Middle frontal gyrus (tissue), 1 donor: ENCODE data around the gene WDR37.
"Not testable (repeated sequence)": the region's sequence is repeated elsewhere in the genome, so short reads cannot be mapped to it uniquely, and the experiment has no call there.

ENCODE experiments used
- DNase-seq: peaks from one replicate; pipeline ENCODE4 v3.0.0-alpha.2; 2015; ENCODE audit warnings: low spot score; ENCODE audit errors: extremely low spot score

WDR37 gene

GRCh38 chr10:1152386-1153250 is 96.4 kb downstream of the WDR37 start:
- no peak for DNase-seq

DNA sequence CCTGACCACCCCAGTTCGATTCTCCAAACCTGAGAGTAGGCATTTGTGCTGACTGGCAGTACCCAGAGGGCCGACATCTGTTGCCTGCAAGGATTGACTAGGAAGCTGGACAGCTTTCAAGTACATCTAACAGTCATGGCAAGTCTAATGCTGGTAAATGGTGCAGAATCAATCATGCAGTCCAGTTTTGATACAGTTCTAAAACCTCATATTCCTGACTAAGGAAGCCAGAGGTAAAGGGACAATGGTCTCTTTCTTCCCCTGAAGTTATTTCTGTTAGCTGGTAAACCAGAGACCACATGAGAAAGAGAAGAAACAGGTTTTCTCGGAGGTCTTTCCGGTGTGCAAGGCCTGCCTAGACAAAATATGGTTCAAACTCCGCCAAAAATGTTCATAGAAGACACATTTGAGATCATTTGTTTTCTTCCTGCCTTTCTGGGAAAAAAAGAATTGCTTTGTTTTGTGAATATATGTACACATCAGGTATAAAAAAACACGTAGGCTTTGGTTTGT is 97.1 kb downstream of the WDR37 start:
- DNase-seq: no peak

- DNase-seq: no peak
Measured at GRCh38 chr10:1153805-1154351, 97.7 kb downstream of the WDR37 start.

- no peak for DNase-seq
Measured at GRCh38 chr10:1154531-1155295, 98.5 kb downstream of the WDR37 start.

DNA sequence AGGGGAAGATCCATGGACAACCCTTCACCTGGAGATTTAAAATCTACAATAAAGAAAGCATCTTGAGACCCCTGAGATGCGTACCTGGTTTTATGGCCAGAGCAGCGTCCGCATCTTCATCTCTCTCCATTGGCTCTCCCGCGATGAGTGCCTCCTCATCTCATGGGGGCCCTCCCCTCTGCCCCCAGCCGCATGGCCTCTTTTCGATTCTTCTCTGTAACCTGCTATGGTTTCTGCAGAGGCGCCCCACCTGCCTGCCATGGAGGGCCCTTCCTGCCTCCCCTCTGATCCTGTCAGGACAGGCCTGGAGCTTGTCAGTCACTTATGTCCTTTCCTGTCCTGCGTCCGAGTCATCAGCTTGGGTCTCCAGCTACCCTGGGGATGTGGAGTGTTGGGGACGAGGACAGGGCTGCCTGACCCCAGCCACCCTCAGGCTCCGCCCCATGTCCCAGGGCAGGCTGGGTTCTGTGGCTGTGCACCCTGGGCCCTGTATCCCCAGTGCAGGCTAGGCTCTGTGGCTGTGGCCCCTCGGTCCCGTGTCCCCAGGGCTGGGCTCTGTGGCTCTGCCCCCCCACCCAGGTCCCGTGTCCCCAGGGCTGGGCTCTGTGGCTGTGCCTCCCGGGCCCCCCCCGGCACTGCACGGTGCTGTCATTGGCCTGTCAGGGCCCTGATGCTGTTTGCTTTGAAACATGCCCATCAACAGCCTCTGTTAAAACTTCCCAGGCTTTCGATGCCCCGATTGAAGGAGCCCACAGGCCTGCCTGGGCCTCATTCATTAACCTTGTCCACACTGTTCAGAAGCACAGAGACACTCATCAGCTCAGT is 99.8 kb downstream of the WDR37 start:
- DNase-seq: no peak

- DNase-seq: no peak
Measured at GRCh38 chr10:1156616-1156886, 100.4 kb downstream of the WDR37 start.

GRCh38 chr10:1156921-1157614 is 100.9 kb downstream of the WDR37 start:
- DNase-seq: no peak

DNA sequence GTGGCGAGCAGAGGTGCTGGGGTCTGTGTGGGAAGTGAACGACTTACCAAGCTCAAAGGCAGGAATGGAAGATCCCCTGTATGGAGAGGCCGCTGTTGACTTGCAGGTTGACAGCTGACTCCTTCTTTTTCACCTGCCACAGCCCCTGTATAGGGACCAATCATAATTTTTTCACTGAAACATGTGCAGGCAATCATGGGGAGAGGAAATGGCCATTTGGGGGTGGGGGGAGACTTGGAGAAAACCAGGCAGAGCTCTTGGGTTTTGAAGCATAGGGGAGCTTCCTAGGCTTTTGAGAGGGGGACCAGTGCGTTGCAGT is 101.4 kb downstream of the WDR37 start:
- DNase-seq: no peak

- DNase-seq: no peak
Measured at GRCh38 chr10:1158066-1158465, 101.9 kb downstream of the WDR37 start.

GRCh38 chr10:1158536-1158935 is 102.4 kb downstream of the WDR37 start:
- DNase-seq: not testable (repeated sequence)

DNA sequence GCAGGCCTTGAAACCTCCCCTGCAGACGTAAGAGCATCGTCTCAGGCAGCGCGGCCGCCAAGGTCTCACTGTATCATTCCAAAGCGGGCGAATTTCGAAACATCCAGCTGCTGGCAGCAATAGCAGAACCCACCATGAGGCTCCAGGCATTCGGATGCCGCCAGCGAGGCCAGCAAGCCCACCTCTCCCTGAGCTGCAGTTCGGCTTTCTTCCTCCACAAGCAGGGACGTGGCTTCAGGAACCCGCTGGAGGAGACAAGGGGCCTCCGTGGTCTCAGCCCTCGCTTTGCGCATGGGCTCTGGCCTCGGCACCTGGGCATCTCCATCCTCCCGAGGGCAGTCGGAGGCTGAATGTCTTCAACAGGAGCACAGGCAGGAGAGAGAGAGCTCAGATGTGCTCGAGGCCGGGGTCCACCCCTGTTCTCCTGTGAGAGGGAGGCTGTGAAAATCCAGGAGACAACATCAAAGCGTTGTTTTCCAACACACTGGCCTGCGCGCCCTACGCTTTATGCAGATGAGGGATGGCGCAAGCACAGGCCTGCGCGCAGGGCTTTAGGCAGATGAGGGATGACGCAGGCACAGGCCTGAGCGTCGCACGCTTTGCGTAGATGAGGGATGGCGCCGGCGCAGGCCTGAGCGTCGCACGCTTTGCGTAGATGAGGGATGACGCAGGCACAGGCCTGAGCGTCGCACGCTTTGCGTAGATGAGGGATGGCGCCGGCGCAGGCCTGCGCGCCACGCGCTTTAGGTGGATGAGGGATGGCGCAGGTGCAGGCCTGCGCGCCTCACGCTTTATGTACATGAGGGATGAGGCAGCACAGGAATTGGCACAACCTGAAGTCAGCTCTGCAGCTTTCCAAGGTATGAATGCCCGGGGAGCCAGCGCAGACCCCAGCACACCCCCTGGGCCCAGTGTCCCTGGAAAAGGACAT is 103.2 kb downstream of the WDR37 start:
- DNase-seq: no peak

DNA sequence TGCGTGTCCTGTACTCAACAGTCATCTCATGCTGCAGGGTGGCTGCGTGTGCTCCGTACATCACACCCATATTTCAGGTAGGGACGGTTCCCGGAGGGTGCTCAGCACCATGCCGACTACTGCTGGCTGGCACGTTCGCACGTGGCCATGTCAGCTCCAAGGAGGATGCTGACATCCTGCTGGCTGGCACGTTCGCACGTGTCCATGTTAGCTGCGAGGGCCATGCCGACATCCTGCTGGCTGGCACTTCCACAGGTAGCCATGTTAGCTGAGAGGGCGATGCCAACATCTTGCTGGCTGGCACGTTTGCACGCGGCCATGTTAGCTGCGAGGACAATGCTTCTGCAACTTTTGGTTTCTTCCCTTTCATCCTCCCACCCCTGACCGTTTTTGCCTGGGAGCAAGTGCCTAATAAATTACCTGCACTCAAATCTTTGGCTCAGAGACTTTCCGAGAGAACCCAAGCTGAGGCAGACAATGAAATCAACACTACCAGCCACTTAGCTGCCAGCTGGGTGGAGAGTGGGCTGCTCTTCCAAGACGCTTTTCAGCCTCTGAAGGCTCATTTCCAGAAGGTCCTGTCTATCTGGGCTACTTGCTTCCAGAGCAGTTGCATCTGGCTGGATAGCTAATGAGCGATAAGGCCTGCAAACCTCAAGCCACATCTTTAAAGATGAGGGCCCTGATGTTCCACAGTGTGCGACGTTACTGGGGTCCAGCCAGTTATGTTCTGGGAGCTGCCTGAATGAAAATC is 104.6 kb downstream of the WDR37 start:
- DNase-seq: no peak

DNA sequence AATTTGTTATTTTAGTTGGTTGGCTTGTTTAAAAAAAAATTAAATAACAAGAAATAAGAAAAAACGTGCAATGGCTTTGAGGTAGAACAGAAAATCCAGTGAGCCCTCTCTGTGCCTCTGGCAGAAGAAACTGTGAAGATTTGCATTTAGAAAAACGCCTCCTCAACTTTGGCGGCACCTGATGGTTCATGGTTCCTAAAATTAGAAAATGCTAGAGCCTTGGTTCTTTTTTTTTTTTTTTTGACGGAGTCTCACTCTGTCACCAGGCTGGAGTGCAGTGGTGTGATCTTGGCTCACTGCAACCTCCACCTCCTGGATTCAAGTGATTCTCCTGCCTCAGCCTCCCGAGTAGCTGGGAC is 105.1 kb downstream of the WDR37 start:
- DNase-seq: peak; percentile 12

DNA sequence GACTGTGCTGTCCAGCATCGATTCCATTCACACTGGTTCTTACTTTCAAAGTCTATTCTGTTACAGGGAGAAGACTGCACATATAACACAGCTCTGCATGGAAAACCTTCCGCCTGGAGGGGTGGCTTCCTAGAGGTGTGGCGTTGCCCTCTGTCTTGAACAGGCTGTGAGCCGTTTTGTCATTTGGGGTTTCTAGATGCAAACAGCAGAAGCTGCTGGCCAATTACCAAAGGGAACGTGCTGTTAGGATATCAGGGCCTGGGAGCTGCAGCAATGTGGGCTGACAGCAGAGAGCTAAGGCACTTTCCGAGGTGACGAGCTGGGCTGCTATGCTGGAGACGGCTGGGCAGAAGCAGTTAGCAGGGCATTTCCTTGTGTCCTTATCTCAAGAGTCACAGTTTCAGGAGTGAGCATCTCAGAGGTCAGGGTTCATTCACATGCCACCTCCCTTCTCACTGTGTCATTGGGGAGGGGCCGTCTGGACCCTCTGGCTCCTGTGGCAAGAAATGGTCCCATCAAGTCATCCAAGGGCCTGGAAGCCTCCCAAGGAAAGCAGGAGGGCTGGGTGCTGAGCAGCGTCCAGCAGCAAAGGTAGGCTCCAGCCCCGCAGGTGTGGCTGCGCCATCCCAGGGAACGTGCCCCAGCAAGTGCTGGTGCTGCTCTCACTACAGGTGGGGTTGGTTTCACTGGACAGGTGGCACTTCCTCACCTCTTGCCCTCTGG is 106.5 kb downstream of the WDR37 start:
- DNase-seq: no peak

DNA sequence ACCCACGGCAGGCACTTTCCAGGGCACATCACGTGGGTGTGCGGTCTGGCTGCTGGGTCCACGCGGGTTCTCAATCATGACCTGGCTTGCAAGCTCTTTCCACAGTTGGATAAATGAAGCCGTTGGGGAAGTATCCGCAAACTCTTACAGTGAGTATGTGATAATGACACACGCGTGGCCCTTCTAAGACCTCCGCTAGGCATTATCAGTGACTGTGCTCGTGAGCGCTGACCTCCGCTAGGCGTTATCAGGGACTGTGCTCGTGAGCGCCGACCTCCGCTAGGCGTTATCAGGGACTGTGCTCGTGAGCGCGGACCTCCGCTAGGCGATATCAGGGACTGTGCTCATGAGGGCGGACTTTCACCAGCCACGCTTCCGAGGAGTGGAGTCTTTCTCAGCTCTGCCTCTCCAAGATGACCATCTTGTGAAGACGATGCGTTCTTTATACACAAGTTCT is 107.0 kb downstream of the WDR37 start:
- no peak for DNase-seq

DNA sequence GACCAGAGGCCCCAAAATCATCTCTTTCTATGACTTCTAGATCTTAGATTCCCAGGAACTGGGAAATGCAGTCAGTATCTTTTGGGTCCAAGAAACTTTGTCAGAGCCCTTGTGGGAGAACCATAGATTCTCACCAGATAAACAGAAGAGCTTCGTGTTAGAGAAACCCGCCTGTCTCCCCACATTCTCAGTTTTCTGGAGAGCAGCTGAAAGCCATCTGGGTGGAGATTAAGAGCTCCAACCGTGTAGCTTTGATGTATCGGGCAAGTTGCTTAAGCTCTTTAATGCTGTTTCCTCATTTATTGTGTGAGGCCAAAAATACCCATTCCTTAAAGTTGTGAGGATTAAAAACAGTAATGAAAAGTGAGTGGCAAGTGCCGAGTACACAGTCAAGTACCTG is 107.6 kb downstream of the WDR37 start:
- DNase-seq: no peak

- DNase-seq: no peak
Measured at GRCh38 chr10:1166101-1166827, 110.1 kb downstream of the WDR37 start.

DNA sequence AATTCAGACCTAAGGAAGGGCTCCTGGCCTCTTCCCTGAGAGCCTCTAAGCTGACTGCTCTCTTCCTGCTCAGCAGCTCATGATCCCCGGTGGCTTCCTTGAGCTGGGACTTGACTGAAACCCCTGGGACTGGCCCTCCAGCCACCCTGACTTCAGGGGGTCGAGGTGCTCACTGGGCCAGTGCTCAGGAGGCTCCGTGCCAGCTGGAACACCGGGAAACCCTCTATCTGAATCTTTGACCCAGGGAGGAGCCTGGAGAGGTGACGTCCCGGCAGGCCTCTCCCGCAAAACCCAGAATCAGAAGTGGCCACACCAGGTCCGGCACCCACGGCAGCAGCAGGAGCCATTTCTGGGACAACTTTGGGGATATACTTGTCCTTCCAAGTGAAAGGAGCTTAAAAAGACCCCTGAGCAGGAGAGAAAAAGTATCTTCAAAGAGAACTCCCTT is 110.7 kb downstream of the WDR37 start:
- no peak for DNase-seq
